NCI-H2171 treated with DMSO at 0.1 percent for 48 hours (cell line): ENCODE data around the gene TRAPPC6A.
A peak's percentile ranks its signal among the peaks of the same experiment; 100 is the strongest.

Experiments
- DNase-seq: peaks from one replicate; lab custom pipeline; 2025; lab: John Stamatoyannopoulos, UW

The TRAPPC6A gene, protein sequence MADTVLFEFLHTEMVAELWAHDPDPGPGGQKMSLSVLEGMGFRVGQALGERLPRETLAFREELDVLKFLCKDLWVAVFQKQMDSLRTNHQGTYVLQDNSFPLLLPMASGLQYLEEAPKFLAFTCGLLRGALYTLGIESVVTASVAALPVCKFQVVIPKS

DNA sequence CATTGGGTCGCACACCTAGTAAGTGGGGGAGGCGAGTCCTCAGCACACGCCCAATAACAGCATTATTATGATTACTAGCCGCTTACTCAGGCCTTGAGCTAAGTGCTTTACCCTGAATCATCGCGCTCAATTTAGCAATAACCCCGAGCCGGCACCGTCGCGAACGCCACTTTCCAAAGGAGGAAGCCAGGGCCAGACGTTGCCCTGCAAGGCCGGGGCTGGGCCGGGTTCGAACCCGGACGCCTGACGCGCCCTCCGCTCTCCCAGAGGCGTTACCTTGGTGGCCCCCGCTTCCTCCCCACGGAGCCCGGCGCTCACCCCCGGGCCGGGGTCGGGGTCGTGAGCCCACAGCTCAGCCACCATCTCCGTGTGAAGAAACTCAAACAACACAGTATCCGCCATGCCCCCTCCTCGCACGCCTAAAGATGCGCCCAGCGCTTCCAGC, at the start of gene TRAPPC6A:
Gene TRAPPC6A (minus strand): TSS at position 421 of the 445 bp plus-strand sequence. CDS start 19 bp downstream, at position 402.
- DNase-seq: peak; percentile 72

DNA sequence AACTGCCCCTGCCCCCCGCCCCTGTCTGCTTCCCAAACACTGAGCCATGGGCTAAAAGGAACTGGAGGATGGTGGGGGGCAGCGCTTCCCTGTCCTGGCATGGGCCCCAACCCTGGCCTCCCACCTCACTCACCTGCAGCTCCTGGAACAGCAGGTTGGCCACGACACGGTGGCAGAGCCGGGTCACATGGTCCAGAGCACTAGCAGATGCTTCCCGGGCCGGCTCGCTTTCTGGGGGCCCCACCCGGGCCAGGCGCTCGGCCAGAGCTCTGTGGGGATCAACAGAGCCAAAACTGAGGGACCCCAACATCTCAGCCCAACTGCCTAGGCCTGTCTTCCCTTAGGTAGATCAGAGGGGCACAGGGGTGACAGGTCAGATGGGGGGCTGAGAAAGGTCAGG, 46.6 kb upstream of the TRAPPC6A start:
- no peak for DNase-seq

DNA sequence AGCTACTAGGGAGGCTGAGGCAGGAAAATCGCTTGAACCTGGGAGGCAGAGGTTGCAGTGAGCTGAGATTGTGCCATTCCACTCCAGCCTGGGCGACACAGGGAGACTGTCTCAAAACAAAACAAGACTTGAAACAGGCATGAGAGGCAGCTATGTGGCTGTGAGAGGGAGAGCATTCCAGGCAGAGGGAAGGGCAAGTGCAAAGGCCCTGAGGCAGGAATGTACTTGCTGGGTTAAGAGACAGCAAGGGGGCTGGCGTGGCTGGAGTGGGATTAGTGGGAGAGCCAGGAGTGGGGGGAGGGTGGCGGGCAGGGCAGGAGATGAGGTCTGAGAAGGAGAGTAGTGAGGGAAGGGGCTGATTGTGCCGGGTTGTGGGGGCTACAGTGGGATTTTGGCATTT, 45.8 kb upstream of the TRAPPC6A start:
- DNase-seq: no peak

DNA sequence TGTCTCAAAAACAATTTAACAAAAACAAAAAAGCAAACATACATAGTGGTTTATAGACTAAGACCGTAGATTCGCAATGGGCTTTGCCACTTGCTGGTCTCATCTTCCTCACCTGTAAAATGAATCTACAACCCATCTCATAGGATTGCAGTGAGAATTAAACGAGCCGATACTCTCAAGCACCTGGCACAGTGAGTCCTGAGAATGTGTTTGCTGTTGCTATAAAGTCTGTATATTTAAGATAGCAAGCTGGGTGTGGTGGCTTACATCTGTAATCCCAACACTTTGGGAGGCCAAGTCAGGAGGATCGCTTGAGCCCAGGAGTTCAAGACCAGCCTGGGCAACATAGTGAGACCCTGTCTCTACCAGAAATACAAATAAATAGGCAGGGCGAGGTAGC, 44.7 kb upstream of the TRAPPC6A start:
- no peak for DNase-seq

DNA sequence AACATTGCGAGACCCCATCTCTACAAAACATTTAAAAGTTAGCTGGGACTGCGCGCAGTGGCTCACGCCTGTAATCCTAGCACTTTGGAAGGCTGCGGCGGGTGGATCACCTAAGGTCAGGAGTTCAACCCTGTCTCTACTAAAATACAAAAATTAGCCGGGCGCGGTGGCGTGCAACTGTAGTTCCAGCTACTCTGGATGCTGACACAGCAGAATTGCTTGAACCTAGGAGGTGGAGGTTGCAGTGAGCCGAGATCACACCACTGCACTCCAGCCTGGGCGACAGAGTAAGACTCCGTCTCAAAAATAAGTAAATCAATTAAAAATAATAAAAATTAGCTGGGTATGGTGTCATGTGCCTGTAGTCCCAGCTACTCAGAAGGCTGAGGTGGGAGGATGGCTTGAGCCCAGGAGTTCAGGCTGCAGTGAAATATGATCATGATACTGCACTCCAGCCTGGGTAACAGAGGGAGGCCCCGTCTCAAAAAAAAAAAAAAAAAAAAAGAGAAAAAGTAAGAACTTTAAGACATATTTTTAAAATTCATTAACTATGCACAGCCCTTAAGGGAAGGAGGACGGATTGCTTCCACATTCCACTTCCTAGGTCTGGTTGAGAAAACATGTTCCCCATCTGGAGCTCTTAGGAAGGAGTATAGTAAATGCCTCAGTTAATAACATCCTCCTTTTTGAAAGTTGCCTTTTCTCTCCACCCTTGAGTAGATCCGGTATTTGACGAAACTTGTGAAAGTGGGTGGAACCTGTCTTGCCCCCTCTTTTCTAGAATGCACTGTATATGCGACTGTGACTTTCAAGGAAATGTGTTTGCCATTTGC, 41.1 kb upstream of the TRAPPC6A start:
- no peak for DNase-seq

DNA sequence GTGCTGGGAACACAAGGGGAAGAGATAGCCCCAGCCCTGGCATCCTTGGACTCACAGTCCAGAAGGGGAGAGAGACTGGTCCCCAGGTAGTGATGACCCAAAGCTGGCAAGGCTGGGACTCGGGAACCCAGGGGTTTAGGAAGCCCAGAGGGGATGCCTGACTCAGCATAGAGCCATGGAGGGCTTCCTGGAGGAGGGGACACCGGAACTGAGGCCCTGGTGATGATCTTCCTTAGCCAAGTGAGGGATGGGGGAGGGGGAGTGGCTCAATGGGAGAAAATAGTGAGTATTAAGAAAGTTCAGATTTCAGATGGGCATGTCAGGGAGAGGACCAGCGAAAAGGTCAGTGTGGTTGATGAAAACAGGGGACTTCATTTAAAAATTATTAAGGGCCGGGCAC, 40.4 kb upstream of the TRAPPC6A start:
- no peak for DNase-seq

DNA sequence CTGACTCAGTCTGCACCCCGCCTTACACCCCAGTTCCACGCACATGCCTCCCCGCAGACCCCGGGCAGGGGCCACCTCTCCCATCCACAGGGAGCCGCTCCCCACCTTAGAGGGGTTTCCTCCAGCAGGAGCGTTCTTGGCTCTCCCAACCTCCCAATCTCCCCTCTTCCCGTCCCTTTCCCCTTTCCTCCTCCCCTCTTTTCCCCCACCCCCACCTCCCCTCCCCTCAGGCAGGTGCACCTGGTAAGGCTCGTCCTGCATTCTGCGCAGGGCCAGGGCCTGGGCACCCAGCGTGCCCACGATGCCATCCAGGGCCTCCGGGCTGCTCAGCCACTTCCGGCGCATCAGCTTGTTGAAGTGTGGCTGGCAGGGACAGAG, 39.9 kb upstream of the TRAPPC6A start:
- no peak for DNase-seq

DNA sequence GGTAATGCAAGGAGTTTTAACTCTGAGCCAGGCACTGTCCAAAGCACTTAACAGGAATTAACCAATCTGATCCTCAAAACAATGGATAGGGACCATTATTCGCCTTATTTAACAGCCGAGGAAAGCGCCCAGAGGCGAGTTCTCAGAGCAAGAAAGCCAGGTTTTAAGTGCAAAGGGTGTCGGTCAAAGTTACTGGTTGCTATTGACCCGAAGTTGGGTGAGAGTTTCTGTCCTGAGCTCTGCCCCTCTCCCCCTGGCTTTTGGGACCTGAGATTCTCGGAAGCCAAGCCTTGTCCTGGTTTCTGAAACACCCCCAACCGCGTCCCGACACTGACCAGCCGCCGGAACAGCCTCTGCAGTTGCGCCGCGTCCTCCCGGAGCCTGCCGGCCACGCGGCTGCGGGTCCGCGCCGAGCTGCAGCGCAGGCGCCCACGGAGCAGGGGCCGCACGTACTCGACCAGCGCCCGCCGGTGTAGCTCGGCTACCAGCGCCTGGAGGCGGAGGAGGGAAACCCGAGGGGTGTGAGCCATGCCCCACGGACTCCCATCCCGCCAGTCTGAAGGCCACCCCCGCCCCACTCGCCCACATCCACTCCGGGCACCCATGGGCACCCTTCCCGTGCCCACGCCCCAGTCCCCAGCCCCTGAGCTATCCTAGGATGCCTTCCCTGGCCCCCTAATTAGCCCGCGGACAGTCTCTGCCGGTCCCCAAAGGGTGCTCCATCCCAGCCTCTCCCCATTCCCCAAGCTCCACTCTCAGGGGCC, 39.3 kb upstream of the TRAPPC6A start:
- DNase-seq: no peak

DNA sequence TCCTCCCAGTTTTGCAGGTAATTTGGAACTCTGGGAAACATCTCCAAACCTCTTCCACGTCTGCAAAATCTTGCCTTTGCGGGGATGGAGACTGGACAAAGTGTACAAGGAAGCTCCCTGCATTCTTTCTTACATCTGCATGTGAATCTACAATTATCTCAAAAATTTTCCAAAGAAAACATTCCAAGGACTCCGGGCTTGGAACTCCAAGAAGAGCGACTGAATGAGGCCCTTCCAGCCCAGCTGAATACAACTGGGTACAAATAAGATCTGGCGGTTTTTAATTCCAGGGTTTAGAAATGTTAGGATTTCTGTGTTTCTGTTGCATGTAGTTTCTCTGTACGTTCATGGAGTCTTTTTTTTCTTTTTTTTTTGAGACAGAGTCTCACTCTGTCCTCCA, 38.6 kb upstream of the TRAPPC6A start:
- DNase-seq: no peak

DNA sequence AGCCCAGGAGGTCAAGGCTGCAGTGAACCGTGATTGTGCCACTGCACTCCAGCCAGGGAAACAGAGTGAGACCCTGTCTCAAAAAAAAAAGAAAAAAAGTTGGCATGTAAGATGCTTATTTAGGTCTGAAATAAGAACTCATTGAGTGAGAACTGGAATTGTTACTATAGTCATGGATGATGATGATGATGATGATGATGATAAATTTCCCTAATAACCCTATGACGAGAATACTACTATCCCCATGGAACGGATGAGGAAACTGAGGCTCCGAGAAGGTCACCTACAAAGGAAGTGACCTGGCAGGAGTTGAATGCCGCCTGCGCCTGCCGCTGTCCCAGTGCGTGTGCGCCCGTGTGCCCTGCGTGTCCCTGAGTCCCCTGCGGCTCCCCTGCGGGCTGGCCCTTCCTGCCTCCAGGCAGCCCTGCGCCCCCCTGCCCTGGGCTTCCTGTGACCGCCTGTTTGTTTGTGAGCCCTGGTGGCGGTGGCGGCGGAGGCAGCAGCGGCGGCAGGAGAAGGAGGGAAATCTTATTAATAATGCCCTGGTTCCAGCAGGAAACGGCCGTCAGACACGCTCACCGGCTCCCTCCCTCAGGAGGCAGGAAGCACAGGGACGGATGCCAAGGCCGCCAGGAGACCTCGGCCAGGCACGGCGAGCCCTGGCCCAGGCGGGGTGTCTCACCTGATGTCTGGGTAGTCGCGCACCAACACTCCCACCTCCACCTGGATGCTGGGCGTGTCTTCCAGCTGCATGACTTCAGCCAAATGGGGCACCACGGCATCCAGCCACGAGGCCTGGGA, 37.6 kb upstream of the TRAPPC6A start:
- no peak for DNase-seq

DNA sequence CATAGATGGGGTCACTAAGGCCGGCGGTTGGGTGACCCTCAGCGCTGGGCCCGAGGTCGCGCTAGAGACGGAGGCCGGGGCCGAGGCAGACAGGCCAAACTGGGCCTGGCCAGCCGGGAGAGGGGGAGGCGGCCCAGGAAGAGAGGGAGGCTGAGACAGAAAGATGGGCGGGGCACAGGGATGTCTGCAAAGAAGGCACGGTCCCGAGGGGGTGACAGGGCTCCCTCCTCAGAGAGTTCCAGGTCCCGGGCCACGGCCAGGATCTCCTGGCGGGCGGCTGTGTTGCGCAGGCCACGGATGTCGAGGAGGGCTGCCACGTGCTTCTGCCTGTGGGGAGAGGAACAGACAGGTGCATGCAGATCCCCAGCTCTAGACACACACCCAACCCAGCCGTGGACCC, 35.0 kb upstream of the TRAPPC6A start:
- no peak for DNase-seq

DNA sequence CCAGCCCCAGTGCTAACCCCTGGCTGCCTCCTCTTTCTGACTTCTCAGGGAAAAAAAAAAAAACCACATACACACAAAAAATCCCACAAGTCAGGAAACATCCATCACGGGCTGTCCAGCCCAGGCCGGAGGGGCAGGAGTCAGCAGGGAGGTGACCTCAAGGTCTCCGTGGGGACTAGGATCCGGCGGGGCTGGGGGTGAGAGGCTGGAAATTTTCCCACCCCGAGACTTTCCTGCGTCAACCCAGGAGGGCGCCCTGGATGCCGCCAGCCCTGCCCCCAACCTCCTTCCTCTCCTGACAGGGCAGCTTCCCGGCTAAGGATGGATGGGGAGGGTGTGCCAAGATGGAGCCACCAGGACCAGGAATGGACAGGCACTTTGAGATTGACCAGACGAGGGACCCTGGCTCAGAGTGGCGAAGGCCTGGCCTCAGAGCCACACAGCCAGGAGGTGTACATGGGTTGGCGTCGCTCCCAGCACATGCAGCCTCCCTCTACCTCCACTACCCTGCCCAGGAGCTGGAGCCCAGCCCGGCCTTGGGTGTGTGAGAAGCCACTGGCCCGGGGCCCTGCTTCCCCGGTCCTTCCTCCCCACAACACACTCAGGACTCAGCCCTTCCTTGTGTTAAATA, 33.8 kb upstream of the TRAPPC6A start:
- DNase-seq: no peak

DNA sequence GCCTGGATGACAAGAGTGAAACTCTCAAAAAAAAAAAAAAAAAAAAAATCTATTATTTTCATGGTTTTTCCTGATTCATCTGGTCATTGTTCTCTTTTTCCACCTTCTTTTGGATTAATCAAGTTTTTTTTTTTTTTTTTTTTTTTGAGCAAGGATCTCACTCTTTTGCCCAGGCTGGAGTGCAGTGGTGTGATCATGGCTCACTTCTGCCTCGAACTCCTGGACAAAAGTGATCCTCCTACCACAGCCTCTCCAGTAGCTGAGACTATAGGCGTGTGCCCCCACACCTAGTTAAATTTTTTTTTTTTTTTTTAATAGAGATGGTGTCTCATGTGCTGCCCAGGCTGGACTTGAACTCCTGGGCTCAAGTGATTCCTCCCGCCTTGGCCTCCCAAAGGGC, 28.3 kb upstream of the TRAPPC6A start:
- DNase-seq: no peak

DNA sequence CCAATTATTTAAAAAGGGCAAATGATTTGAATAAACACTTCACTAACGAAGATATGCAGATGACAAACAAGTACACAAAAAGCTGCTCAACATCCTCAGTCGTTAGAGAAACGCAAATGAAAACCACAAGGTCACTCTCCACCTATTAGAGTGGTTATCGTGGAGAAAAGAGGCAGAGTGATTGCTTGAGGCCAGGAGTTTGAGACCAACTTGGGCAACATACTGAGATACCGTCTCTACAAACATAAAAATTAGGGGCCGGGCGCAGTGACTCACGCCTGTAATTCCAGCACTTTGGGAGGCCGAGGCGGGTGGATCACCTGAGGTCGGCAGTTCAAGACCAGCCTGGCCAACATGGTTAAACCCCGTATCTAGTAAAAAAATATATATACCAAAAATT, 27.8 kb upstream of the TRAPPC6A start:
- no peak for DNase-seq

DNA sequence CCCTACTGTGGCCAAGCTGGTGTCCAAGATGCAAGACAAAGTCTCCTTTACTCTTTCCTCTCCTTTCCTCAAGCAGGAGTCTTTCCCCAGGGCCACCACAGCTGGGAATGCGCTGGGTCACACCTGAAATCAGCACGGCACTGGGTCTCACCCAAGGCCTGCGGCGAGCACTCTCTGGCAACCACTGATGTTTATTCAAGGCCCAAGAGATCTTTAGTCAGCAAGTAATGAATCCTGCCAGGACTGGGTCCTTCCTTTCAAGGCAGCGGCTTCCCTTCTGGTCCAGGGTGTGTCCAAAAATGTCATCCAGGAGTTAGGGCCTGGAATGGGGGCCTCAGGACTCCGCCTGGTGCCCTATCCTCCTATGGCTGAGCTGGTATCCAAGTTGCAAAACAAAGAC, 24.6 kb upstream of the TRAPPC6A start:
- DNase-seq: no peak

DNA sequence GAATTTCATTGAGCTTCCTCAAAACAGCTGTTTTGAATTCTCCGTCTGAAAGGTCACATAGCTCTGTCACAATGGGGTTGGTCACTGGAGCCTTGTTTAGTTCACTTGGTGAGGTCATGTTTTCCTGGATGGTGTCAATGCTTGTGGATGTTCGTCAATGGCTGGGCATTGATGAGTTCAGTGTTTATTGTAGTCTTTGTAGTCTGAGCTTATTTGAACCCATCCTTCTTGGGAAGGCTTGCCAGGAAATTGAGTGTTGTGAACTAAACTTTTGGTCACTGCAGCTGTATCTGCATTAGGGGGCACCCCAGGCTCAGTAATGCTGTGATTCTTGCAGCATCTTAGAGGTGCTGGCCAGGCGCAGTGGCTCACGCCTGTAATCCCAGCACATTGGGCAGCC, 22.5 kb upstream of the TRAPPC6A start:
- no peak for DNase-seq

DNA sequence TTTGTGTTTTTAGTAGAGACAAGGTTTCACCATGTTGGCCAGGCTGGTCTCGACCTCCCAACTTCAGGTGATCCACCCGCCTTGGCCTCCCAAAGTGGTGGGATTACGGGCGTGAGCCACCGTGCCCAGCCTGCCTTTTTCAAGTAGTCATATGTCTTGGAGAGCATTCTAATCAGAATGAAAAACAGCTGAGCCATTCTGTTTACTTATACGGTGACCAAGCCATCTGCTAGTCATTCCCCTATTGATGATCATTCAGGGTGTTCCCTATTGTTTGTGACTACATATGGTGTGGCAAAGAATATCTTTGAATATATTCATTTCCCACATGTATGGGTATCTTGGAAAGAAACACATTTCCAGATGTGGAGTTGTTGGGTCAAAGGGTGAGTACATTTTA, 17.7 kb upstream of the TRAPPC6A start:
- peak; percentile 75 for DNase-seq

DNA sequence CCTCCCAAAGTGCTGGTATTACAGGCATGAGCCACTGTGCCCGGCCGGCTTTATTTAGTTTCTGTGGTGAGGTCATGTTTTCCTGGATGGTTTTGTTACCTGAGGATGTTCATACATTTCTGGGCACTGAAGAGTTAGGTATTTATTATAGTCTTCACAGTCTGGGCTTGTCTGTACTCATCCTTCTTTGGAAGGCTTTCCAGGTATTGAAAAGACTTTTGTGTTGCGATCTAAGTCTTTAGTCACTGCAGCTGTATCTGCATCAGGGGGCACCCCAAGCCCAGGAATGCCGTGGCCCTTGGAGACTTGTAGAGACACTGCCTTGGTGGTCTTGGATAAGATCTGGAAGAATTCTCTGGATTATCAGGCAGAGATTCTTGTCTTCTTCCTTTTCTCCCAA, 13.3 kb upstream of the TRAPPC6A start:
- no peak for DNase-seq

DNA sequence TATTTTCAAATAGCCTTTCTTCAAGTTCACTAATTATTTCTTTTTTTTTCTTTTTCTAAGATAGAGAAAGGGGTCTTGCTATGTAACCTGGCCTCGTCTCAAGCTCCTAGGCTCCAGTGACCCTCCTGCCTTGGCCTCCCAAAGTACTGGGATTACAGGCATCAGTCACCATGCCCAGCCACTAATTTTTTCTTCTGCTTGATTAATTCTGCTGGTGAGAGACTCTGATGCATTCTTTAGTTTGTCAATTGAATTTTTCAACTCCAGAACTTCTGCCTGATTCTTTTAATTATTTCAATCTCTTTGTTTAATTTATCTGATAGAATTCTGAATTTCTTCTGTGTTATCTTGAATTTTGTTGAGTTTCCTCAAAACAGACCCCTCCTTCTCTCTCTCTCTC, 11.9 kb upstream of the TRAPPC6A start:
- no peak for DNase-seq

DNA sequence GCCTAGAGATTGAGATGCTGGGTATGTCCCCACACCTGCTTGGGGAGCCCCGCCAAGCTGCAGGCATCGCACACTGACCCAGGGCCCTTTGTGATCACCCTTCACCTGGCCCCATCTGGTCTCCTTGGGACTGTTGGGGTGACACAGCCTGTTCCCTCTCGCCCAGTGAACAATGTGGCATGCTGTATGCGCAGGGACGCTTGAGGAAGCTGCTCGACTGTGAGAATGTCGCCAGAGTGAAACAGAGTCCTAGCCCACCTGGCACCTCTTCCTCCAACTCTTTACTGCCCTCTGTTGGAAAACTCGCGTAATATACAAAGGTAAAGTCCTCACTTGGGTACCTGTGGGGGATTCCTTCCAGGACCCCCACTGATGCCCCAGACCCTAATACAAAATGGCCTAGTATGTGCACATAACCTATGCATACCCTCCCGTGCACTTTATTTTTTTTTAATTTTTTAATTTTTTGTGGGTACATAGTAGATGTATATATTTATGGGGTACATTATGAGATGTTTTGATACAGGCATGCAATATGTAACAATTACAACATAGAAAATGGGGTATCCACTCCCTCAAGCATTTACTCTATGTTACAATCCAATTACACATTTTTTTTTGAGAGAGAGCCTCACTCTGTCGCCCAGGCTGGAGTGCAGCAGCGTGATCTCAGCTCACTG, 9.5 kb upstream of the TRAPPC6A start:
- DNase-seq: peak; percentile 75
